NCI-H146 treated with DMSO at 0.1 percent for 48 hours (cell line): ENCODE measurements around the gene ATF3.
"Not testable (repeated sequence)": the region's sequence is repeated elsewhere in the genome, so short reads cannot be mapped to it uniquely, and the experiment has no call there.

Source experiments
- DNase-seq: peaks from one replicate; lab custom pipeline; 2025; ENCODE audit not compliant: unreplicated experiment; lab: John Stamatoyannopoulos, UW

Gene ATF3

GRCh38 chr1:212625781-212626450 is 17.4 kb downstream of the ATF3 start:
- no peak for DNase-seq

GRCh38 chr1:212628046-212628445 is 19.5 kb downstream of the ATF3 start:
- no peak for DNase-seq

GRCh38 chr1:212628813-212629415 is 20.4 kb downstream of the ATF3 start:
- DNase-seq, result no peak

GRCh38 chr1:212629450-212630157 is 21.0 kb downstream of the ATF3 start:
- no peak for DNase-seq

GRCh38 chr1:212630158-212630900 is 21.8 kb downstream of the ATF3 start:
- DNase-seq, result peak; percentile 24

GRCh38 chr1:212633161-212633560 is 24.6 kb downstream of the ATF3 start:
- DNase-seq, result no peak

GRCh38 chr1:212634252-212634651 is 25.7 kb downstream of the ATF3 start:
- DNase-seq, result no peak

GRCh38 chr1:212635141-212635631 is 26.6 kb downstream of the ATF3 start:
- DNase-seq, result no peak

- DNase-seq, result no peak
These were observed 29.3 kb downstream of the ATF3 start for GRCh38 chr1:212637902-212638301.

- DNase-seq, result no peak
These were observed 30.1 kb downstream of the ATF3 start for GRCh38 chr1:212638492-212639151.

- not testable (repeated sequence) for DNase-seq
These were observed 31.0 kb downstream of the ATF3 start for GRCh38 chr1:212639524-212639923.

GRCh38 chr1:212640223-212640878 is 31.8 kb downstream of the ATF3 start:
- no peak for DNase-seq

- DNase-seq, result no peak
These were observed 33.4 kb downstream of the ATF3 start for GRCh38 chr1:212641956-212642355.

- no peak for DNase-seq
These were observed 35.3 kb downstream of the ATF3 start for GRCh38 chr1:212643877-212644276.

GRCh38 chr1:212644866-212645545 is 36.4 kb downstream of the ATF3 start:
- DNase-seq, result no peak

GRCh38 chr1:212645546-212646543 is 37.3 kb downstream of the ATF3 start:
- no peak for DNase-seq

- no peak for DNase-seq
These were observed 38.0 kb downstream of the ATF3 start for GRCh38 chr1:212646588-212646987.

- DNase-seq, result no peak
These were observed 38.4 kb downstream of the ATF3 start for GRCh38 chr1:212647004-212647403.

- DNase-seq, result no peak
These were observed 39.9 kb downstream of the ATF3 start for GRCh38 chr1:212648431-212648830.
